Left hindlimb (tissue), 1 donor: Measurements from ENCODE around the gene DNAH7.

ENCODE experiments used
- DNase-seq: peaks from one replicate; pipeline ENCODE4 v3.0.0-alpha.2; 2018

DNAH7 gene

DNA sequence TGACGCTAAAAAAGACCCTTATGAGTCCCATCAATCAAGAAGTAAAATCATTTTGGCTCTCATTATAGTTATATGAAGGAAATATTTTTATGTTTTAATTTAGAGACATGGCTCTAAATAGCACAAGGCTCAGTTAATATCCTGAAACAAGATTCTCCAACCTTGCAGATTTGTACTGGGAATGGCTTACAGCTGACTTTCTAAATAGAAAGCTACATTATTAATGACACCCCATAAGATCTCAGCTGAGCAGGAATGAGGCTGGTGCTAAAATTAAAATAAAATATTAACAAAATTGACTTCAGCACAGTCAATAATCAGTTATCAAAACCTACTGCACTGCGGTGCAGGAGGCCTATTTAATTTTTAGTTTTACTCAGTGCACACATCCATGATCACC lies 274.8 kb downstream of the DNAH7 start:
- DNase-seq: no peak

DNA sequence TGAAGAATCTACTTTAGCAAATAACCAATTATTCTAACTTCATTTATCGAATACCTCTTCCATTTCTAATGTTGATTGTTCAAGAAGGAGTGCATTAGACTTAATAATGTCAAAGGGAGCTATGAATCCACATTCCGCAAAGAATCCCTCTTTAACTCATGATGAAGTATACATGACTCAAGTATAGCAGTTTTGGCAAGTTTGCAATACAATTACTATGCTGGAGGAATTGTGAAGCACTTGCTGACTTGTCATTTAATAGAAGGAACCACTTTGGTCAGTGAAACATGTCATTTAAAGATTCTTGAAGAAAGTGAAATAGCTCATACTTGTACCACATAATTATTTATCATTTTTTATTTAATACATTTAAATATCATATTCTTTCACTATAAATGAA lies 286.5 kb downstream of the DNAH7 start:
- DNase-seq: no peak

DNA sequence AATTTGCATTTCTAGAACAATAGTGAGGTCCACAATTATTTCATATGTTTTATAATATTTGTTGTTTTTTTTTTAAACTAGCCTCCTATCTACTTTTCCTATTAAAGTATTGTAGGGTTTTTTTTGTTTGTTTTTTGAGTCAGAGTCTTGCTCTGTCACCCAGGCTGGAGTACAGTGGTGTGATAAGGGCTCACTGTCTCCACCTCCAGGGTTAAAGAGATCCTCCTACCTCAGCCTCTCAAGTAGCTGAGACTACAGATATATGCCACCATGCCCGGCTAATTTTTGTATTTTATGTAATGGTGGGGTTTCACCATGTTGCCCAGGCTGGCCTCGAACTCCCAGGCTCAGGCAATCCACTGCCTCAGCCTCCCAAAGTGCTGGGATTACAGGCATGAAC lies 289.1 kb downstream of the DNAH7 start:
- no peak for DNase-seq

DNA sequence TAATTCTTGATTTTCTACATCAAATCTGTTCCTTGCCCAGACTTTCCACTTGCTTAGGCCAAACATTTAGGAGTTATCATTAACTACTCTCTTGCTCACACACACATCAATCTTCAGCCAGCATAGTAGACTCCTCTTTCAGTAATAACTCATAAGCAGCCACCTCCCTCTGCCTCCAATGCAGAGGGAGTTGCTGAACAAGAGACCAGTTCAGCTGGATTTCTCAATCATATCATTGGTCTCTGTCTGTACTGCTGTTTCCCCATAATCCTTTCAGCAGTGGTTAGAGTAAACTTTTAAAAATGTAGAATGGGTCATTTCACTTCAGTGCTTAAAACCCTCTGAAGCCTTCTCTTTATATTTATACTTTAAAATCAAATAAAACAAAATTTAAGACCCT lies 298.7 kb downstream of the DNAH7 start:
- no peak for DNase-seq

- no peak for DNase-seq
Observed at GRCh38 chr2:195768431-195768830, 300.2 kb downstream of the DNAH7 start.

DNA sequence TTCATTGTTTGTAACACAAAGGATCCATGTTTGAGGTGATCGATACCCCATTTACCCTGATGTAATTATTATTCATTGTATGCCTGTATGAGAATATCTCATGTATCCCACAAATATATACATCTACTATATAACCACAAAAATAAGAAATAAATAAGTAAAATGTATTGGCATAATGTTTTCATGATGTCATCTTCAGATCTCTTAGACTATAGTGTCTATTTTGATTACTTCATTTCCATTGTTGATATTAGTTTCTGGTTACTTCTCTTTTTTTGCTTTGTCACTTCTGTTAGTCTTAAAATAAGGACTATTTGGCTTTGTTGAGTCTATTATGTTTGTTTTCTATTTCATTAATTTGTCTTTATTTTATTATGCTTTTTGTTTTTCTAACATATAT lies 301.9 kb downstream of the DNAH7 start:
- DNase-seq: no peak

- no peak for DNase-seq
Observed at GRCh38 chr2:195763866-195764265, 304.8 kb downstream of the DNAH7 start.

- DNase-seq: no peak
Observed at GRCh38 chr2:195759877-195760276, 308.8 kb downstream of the DNAH7 start.

- no peak for DNase-seq
Observed at GRCh38 chr2:195758846-195759245, 309.8 kb downstream of the DNAH7 start.

- DNase-seq: no peak
Observed at GRCh38 chr2:195756218-195756942, 312.3 kb downstream of the DNAH7 start.

DNA sequence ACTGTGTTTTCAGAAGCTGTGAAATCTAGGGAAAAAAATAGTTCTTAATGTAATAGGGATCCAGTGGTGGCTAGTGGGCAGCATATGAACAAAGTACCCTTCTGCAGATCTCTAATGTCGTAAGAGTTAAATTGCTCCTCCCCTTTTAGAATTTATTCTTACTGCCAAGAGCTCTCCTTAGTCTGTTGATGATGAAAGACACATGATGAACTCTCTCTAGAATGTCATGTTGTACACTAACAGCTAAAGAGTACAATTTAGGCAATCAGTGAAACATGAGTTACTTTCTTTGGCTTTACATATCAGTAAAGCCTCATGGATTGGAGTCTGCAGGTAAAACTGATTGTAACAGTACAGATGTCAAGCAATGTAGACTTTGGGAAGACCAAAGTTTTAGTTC lies 327.4 kb downstream of the DNAH7 start:
- no peak for DNase-seq

- DNase-seq: no peak
Observed at GRCh38 chr2:195737511-195738325, 330.9 kb downstream of the DNAH7 start.

DNA sequence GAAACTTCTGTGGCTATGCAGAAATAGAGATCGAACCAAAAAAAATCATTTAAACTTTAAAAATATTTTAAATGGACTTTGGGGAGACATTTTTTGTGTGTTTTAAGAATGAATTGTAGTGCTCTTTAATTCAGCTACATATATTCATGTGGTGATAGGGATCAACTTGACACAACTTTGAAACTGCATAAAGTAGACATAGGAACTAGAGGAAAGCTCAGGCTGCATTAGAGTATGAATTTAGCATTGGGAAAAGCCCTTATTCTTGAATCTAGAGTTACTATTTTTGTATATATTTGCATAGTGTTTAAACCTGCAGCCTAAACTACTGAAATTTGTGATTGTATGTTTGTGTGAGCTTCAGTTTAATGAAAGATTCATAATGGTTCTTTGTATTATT lies 333.3 kb downstream of the DNAH7 start:
- no peak for DNase-seq

GRCh38 chr2:195734931-195735330 lies 333.7 kb downstream of the DNAH7 start:
- DNase-seq: no peak

DNA sequence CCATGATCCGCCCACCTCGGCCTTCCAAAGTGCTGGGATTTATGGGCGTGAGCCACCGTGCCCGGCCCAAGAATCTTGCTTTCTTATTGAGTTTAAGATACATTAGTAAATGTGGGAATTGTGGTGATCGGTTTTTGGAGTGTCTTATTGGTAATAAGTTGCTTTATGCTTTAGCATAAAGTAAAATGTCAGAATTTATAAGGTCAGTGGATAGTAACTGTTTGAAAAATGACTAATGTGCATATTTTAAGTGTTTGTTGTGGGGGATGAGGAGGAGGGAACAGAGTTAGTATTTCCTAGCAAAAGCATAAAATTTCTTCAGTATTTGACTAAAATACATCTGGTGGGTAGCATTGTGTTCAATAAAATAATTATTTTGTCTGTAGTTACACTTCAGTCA lies 334.2 kb downstream of the DNAH7 start:
- DNase-seq: no peak

- DNase-seq: no peak
Observed at GRCh38 chr2:195733831-195734230, 334.8 kb downstream of the DNAH7 start.

- DNase-seq: no peak
Observed at GRCh38 chr2:195732574-195732973, 336.1 kb downstream of the DNAH7 start.

GRCh38 chr2:195730912-195731311 lies 337.7 kb downstream of the DNAH7 start:
- no peak for DNase-seq

DNA sequence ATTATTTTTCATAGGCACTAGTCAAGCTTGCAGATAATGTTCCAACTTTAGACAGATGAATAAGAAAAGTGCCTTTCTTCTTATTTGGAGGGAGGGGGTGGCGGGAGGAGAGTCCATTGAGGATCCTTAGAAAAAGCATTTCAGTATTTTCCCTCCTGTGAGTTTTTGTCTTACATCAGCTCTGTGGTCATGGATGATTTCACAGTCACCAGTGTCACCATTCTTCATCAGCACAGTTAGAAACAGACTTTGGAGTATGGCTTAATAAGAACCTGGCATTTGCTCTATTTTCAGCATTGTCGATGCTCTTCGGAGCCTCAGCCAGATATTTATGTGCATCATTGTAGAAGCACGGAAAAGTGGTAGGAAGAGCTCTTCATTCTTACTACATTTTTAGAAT lies 341.5 kb downstream of the DNAH7 start:
- DNase-seq: no peak

DNA sequence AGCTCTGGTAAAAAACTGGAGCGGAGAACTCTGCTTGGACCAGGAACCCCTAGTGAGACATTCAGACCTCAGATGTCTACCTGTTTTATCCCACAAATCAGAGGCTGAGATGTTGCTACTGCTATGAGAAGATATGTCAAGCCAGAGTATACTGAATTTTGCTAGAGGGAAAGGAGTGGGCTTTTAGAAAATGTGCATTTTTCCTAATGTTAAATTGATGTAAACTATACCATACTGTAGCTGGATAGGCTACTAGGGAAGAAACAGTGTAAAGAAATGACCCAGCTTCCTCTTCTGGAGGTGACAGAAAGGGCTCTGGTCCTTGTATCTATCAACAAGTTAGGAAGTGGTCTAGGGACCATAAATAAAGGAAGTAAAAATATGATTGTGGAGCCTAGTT lies 346.6 kb downstream of the DNAH7 start:
- DNase-seq: no peak

- no peak for DNase-seq
Observed at GRCh38 chr2:195721042-195721441, 347.6 kb downstream of the DNAH7 start.

DNA sequence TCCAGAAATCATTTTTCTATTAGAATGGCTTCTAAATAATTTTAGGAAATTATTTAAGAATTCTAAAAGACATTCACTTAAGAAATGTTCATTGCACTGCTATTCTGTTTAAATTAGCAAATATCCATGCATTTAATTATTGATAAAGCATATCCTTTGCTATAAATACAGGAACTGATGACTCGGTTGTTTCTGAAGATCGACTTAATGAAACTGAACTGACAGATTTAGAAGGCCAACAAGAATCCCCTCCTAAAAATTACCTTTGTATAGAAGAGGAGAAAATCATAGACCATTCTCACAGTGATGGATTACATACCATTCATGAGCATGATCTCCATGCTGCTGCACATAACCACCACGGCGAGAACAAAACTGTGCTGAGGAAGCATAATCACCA lies 352.2 kb downstream of the DNAH7 start:
- no peak for DNase-seq

DNA sequence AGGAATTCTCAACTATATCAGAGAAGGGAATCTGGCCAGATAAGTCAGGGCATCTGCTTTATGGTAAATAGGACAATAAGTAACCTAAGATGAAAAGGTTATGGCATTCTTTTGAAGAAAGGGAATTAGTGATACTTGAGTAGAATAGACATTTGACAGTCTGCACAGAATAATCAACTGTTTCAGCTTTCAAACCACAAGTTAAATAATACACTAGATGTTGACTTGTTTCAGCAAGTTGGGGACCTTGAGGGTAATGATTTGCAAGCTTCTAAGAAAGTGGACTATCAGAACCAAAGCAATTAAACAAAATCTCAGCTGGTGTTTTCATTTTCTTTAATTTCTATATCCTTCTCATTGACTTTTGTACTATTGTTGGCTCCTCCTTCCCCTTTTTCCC lies 357.2 kb downstream of the DNAH7 start:
- no peak for DNase-seq
